Stimulated activated CD8-positive, alpha-beta memory T cell treated with anti-CD3 and anti-CD28 coated beads, Interleukin-15, amount 100 ng/mL, for 1 hour (primary cell): ENCODE measurements around the gene KCNJ1.

Experiments
- DNase-seq: peaks from one replicate; pipeline ENCODE4 v3.0.0-alpha.2; 2020; ENCODE audit warnings: low read depth

Gene KCNJ1

DNA sequence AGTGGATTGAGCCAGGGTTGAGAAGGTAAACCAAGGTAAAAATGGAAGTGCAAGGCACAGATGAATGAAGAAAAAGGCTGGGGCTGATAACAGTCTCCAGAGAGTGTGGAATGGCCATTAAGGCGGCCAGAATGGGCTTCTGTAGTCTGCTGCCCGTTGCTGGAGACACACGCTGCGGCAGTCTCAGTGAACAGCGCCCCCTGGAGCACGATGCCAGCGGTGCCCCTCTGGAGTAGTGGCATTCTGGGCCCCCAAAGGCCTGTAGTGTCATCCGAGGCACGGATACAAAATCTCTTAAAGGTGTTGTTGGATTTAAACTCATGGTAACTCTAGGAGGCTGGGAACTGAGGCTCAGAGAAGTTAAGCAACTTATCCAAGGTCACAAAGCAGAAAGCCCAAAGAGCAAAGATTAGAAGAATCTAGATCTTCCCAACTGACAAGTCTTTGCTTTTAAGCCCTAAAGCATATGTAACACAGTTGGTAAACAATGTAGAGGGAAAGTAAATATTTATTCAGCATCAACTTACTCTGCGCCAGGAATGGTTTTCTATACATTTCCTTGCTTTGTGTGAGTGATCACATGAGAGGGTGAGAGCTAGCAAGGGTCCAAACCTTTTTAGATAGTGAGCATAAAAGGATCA lies 18.2 kb downstream of the KCNJ1 start:
- peak; percentile 52 for DNase-seq

DNA sequence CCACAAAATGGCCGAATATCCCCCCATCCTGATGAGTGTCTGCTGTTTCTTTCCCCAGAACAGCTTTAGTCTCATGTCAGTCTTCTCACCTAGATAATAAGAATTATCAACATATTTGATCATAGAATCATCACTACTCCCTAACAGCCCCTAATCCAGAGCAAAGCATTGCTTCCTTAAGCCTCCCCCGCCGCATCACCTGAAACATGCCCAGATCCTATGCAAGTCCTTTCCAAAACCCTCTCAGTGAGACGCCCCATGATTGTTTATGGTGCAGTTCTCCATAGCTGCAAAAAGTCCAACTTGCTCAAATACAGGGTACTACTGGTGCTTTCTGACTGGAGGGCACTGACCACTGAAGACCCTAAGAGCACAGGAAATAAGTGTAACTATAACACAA lies 20.1 kb downstream of the KCNJ1 start:
- DNase-seq, result no peak

- DNase-seq, result no peak
These were observed 21.7 kb downstream of the KCNJ1 start for GRCh38 chr11:128845334-128845780.

- DNase-seq, result no peak
These were observed 23.8 kb downstream of the KCNJ1 start for GRCh38 chr11:128843198-128843785.

- no peak for DNase-seq
These were observed 25.5 kb downstream of the KCNJ1 start for GRCh38 chr11:128841461-128842072.

DNA sequence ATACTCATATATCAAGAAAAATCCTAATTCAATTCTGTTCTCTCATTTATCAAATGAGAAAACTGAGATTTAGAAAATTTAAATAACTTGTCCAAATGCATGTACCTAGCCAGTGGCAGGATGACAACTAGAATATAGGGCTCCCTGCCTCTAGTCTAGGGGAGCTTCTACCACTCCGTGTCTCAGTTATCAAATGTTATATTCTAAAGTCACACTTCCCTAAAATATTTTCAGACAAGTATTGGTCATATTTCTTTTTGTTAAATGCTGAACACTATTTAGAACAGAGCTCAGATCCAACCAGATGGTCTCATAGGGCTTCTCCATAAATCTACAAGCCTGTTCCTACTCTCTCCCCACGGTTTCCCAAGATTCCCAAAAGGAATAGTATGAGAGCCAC lies 26.3 kb downstream of the KCNJ1 start:
- DNase-seq, result no peak

- DNase-seq, result no peak
These were observed 27.0 kb downstream of the KCNJ1 start for GRCh38 chr11:128840137-128840536.

- DNase-seq, result no peak
These were observed 28.0 kb downstream of the KCNJ1 start for GRCh38 chr11:128839081-128839480.

- no peak for DNase-seq
These were observed 29.5 kb downstream of the KCNJ1 start for GRCh38 chr11:128837627-128838026.

- DNase-seq, result no peak
These were observed 31.2 kb downstream of the KCNJ1 start for GRCh38 chr11:128835741-128836430.

DNA sequence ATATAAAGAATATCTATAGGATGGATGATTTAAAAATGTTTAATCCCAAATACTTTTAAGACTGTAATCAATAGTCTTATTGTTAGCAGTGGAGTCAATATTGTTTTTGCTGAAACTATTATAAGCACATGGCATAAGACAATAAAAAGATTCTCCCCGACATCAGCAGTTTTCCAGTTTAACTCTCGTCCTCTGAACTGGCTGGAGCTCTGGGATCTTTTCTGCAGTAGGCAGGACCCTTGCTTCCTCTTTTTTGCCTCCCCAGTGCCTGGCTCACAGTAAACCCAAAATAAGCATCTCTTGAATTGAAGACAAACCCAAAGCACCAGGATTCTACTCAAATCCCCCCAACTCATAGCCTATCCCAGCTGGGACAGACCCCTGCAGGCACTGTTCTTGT lies 32.9 kb downstream of the KCNJ1 start:
- no peak for DNase-seq

- DNase-seq, result no peak
These were observed 35.0 kb downstream of the KCNJ1 start for GRCh38 chr11:128832121-128832497.

- peak; percentile 84 for DNase-seq
These were observed 35.6 kb downstream of the KCNJ1 start for GRCh38 chr11:128831174-128832120.

GRCh38 chr11:128830290-128831173 lies 36.6 kb downstream of the KCNJ1 start:
- DNase-seq, result no peak

- no peak for DNase-seq
These were observed 38.7 kb downstream of the KCNJ1 start for GRCh38 chr11:128828350-128828749.

GRCh38 chr11:128827191-128827893 lies 39.8 kb downstream of the KCNJ1 start:
- DNase-seq, result no peak

GRCh38 chr11:128825050-128825784 lies 41.9 kb downstream of the KCNJ1 start:
- DNase-seq, result no peak

DNA sequence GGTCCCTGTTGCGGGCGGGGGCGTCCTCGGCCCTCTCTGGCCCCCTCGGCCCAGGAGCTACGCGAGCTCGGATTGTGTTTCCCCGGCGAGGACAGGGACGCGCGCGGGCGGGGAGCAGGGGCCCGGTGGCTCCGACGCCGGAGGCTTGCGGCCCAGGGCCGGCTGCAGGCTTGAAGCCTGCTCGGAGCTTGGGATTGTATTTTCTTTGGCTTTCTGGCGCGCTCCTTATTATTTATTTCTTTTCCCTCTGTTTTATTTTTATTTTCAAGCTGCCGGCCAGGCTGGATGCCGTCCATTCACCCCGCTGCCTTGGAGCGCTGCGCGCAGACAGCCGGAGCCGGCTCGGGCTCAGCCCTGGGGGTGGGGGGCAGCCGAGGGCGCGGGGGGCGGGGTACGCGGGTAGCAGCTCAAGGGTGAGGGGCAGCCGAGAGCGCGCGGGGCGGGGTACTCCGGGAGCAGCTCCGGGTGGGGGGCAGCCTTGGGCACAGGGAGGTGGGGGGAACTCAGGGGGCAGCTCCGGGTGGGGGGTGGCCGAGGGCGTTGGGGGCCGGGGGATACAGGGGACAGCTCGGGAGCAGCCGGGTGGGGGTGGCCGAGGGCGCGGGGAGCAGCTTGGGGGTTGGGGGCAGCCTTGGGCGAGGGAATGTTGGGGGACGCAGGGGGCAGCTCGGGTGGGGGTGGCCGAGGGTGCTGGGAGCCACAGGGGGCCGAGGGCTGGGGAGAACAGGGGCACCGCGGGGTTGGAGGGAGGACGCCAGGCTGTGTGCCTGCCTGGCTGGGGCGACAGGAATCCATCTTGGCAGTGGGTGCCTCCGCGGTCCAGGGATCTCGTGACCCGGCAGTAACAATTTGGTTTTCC lies 42.7 kb downstream of the KCNJ1 start:
- DNase-seq, result no peak

DNA sequence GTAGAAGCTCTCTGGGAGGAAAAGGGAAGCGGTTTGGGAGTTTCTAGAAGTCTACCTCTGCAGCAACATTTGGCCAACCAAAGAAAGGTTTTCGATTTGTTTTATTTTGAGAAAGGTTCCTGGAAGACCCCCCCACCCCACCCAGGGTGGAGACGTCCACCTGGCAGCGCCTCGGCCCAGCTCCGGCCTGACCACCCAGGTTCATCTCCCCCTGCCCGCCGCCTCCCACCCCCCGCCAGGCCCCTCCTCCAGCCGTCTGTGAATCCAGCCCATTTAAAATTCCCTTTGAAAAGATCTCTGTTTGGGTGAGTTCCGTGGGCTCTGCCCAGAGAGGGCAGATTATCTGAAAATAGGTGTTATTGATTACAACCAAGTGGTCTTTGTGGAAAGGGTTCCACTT lies 43.3 kb downstream of the KCNJ1 start:
- DNase-seq, result no peak
